ENCODE measurements around the gene ROGDI.

ROGDI gene

DNA sequence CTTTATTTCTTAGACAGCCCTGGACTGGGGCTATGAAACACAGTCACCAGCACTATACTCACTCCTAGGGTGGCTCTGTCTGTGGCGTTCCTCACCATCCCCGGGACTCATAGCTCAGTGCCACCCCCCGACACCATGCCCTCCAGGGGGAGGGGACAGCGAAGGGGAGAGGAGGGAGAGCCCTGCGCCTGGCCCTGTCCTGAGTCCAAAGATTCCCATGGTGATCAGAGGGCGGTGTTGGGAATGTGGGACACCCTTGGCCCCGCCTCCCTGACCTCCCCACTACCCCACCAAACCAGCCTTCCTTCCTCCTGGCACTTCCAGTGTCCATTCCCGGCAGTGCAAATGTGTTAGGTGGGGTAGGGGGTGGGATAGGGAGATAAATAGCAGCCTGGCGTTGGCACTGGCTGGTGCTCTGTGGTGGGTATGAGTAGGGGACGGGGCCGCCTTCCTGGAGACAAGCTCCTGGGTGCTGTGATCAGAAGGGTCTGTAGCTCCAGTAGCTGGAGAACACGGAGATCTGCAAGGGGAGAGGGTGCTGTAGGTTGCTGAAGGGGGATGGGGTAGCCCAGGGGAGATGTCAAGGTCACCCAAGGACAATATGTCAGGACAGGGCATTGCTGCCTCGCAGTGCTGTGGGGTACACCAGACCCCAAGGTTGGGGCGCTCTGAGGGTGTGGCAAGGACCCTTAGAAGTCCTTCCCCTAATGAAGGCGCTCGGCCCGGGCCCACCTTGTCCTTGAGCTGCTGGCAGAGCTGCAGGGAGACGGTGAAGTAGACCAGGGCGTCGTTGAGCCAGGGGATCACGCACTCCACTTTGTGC, 5.2 kb downstream of the ROGDI start:
- TF ChIP-seq, protein P1, sequence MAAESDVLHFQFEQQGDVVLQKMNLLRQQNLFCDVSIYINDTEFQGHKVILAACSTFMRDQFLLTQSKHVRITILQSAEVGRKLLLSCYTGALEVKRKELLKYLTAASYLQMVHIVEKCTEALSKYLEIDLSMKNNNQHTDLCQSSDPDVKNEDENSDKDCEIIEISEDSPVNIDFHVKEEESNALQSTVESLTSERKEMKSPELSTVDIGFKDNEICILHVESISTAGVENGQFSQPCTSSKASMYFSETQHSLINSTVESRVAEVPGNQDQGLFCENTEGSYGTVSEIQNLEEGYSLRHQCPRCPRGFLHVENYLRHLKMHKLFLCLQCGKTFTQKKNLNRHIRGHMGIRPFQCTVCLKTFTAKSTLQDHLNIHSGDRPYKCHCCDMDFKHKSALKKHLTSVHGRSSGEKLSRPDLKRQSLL (tag by site-specific recombination; IDR thresholded peaks at IDR 0.05), result no peak
- TF ChIP-seq ZNF341 (tag by site-specific recombination; IDR thresholded peaks at IDR 0.05; ENCODE audit: low read depth) (no peak), ZNF501 (tag by site-specific recombination; IDR thresholded peaks at IDR 0.05) (no peak), GLIS2 (tag by site-specific recombination; IDR thresholded peaks at IDR 0.05) (no peak), ZNF350 (tag by site-specific recombination; IDR thresholded peaks at IDR 0.05) (no peak), ZNF302 (tag by site-specific recombination; IDR thresholded peaks at IDR 0.05; ENCODE audit: low read depth) (no peak)
- TF ChIP-seq, protein P2, sequence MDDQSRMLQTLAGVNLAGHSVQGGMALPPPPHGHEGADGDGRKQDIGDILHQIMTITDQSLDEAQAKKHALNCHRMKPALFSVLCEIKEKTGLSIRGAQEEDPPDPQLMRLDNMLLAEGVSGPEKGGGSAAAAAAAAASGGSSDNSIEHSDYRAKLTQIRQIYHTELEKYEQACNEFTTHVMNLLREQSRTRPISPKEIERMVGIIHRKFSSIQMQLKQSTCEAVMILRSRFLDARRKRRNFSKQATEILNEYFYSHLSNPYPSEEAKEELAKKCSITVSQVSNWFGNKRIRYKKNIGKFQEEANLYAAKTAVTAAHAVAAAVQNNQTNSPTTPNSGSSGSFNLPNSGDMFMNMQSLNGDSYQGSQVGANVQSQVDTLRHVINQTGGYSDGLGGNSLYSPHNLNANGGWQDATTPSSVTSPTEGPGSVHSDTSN (CRISPR knock-in tag; IDR thresholded peaks at IDR 0.05), result no peak
- Histone ChIP-seq H3K27ac (ENCODE audit: extremely low read depth, low read depth, low read length) (no peak overlapping the region), H3K4me1 (ENCODE audit: control insufficient read depth, insufficient read depth, low read length) (peaks cover 3% of the 10 kb centered on the region; the same call in 1 of the 2 replicates), H3K36me3 (ENCODE audit: control insufficient read depth in 2 of 2, insufficient read depth in 1 of 2, low read length in 2 of 2) (peaks cover 0 to 27% of the 10 kb centered on the region in 2 experiments; a peak in 1 of 3 replicates), H3K4me3 (ENCODE audit: low read depth, low read length) (no peak overlapping the region), H3K9me3 (ENCODE audit: control insufficient read depth, insufficient read depth, low read depth, low read length) (no peaks in the 10 kb centered on the region)
- POLR2A ChIA-PET, result interaction anchor here (1.2 kb wide), 1 partner anchor 50 kb away, joined by 4 read pairs; the partner anchor contains the start of genes GLYR1 and UBN1
- CTCF ChIA-PET, result interaction anchor here (1.0 kb wide), 1 partner anchor 161 kb away, joined by 3 read pairs; the partner anchor contains the start of gene SEC14L5

DNA sequence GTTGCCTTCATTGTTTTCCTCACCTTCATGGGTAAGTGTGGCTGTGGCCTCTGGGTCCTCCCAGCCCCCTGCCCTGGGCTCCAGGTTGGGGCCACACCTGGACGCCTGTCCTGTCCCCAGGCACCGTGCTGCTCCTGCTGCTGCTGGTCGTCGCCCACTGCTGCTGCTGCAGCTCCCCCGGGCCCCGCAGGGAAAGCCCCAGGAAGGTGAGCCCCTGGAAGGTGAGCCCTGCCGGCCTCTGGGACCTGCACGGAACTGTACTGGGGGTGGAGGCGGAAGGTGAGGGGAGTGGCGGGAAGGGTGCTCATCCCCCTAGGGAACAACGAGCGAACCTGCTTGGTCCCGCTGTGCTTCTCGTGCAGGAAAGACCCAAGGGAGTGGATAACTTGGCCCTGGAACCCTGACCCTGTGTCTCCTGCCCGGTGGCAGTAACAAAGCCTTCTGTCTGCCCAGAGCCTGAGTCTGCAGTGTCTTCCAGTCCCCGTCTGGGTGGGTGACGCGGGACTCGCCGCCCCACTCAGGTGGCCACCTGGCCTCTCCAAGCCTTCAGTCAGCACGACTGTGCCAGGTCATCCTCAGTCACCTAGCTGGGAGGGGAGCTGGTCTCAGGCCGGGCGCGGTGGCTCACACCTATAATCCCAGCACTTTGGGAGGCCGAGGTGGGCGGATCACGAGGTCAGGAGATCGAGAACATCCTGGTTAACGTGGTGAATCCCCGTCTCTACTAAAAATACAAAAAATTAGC, 6.4 kb downstream of the ROGDI start:
- no peaks in the 10 kb centered on the region for H3K4me1 ChIP-seq (ENCODE audit: control insufficient read depth, insufficient read depth, low read length)
- CTCF ChIA-PET, result no interaction called here
- H3K9me3 ChIP-seq (ENCODE audit: control insufficient read depth, insufficient read depth, low read depth, low read length), result no peaks in the 10 kb centered on the region
- TF ChIP-seq, protein P3, sequence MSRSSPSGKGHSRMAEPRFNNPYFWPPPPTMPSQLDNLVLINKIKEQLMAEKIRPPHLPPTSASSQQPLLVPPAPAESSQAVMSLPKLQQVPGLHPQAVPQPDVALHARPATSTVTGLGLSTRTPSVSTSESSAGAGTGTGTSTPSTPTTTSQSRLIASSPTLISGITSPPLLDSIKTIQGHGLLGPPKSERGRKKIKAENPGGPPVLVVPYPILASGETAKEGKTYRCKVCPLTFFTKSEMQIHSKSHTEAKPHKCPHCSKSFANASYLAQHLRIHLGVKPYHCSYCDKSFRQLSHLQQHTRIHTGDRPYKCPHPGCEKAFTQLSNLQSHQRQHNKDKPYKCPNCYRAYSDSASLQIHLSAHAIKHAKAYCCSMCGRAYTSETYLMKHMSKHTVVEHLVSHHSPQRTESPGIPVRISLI (tag by site-specific recombination; IDR thresholded peaks at IDR 0.05), result no peak
- TF ChIP-seq YY2 (tag by site-specific recombination; IDR thresholded peaks at IDR 0.05) (no peak), ZNF571 (tag by site-specific recombination; IDR thresholded peaks at IDR 0.05) (no peak), ZNF146 (tag by site-specific recombination; IDR thresholded peaks at IDR 0.05) (no peak), ZNF211 (tag by site-specific recombination; IDR thresholded peaks at IDR 0.05; ENCODE audit: low read depth) (no peak), ZNF223 (tag by site-specific recombination; IDR thresholded peaks at IDR 0.05) (no peak), TRIM28 (IDR thresholded peaks at IDR 0.05; ENCODE audit: borderline replicate concordance, low read length) (no peak), ZNF677 (tag by site-specific recombination; IDR thresholded peaks at IDR 0.05) (no peak), RBAK (tag by site-specific recombination; IDR thresholded peaks at IDR 0.05) (no peak), WT1 (tag by site-specific recombination; IDR thresholded peaks at IDR 0.05) (no peak), ZFP69B (tag by site-specific recombination; IDR thresholded peaks at IDR 0.05) (no peak), HOXD13 (CRISPR knock-in tag; IDR thresholded peaks at IDR 0.05; ENCODE audit: borderline replicate concordance) (no peak), ZBTB1 (tag by site-specific recombination; IDR thresholded peaks at IDR 0.05) (no peak)
- TF ChIP-seq, protein P1 (tag by site-specific recombination; IDR thresholded peaks at IDR 0.05), result no peak
- TF ChIP-seq, protein P4, sequence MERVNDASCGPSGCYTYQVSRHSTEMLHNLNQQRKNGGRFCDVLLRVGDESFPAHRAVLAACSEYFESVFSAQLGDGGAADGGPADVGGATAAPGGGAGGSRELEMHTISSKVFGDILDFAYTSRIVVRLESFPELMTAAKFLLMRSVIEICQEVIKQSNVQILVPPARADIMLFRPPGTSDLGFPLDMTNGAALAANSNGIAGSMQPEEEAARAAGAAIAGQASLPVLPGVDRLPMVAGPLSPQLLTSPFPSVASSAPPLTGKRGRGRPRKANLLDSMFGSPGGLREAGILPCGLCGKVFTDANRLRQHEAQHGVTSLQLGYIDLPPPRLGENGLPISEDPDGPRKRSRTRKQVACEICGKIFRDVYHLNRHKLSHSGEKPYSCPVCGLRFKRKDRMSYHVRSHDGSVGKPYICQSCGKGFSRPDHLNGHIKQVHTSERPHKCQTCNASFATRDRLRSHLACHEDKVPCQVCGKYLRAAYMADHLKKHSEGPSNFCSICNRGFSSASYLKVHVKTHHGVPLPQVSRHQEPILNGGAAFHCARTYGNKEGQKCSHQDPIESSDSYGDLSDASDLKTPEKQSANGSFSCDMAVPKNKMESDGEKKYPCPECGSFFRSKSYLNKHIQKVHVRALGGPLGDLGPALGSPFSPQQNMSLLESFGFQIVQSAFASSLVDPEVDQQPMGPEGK (tag by site-specific recombination; IDR thresholded peaks at IDR 0.05), result no peak
- POLR2A ChIA-PET, result no interaction called here
- H3K4me3 ChIP-seq (ENCODE audit: low read depth, low read length), result no peak overlapping the region
- H3K27ac ChIP-seq (ENCODE audit: extremely low read depth, low read depth, low read length), result no peak overlapping the region
- peaks cover 0 to 27% of the 10 kb centered on the region in 2 experiments; a peak in 1 of 3 replicates for H3K36me3 ChIP-seq (ENCODE audit: control insufficient read depth in 2 of 2, insufficient read depth in 1 of 2, low read length in 2 of 2)

Measured in HEK293 (cell line).